ENCODE data around the gene TERT. TPM values are rescaled to one million over a fixed set of nuclear protein-coding genes. Genes with fewer than 3 reads are reported as not detected.

TERT gene
- total RNA-seq, 1 donor from 2014 or later: 0.17 TPM

DNA sequence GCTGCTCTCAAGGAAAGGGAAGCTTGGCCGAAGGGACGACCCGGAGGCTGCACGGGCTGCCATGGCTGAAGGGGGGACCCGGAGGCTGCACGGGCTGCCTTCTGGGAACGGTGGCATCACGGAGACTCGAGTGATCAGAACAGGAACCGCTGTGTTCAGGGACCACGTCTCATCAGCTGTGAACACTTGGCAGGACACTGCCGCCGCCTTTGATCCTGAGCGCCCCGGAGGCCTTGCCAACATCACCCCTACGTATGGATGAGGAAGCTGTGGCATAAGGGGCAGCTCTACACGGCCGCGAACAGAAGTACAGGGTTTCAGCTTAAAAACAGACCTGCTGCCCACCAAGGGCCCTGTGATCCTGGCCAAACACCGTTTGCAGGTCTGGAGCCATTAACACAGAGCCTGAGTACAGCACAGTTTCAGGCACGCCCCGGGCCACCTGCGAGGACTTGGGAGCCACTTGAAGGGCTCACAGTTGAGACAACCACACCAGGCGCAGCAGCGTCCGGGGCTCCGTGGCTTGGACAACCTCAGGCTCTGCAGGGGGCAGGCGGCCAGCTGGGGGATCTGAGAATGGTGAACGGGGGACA, 23.9 kb upstream of the TERT start:
- DNase-seq: no peak

- no peak for DNase-seq
Measured at GRCh38 chr5:1317921-1318565, 23.2 kb upstream of the TERT start.

- DNase-seq: no peak
Measured at GRCh38 chr5:1316588-1317340, 21.9 kb upstream of the TERT start.

GRCh38 chr5:1315709-1316587, 21.1 kb upstream of the TERT start:
- peak; percentile 12 for DNase-seq

DNA sequence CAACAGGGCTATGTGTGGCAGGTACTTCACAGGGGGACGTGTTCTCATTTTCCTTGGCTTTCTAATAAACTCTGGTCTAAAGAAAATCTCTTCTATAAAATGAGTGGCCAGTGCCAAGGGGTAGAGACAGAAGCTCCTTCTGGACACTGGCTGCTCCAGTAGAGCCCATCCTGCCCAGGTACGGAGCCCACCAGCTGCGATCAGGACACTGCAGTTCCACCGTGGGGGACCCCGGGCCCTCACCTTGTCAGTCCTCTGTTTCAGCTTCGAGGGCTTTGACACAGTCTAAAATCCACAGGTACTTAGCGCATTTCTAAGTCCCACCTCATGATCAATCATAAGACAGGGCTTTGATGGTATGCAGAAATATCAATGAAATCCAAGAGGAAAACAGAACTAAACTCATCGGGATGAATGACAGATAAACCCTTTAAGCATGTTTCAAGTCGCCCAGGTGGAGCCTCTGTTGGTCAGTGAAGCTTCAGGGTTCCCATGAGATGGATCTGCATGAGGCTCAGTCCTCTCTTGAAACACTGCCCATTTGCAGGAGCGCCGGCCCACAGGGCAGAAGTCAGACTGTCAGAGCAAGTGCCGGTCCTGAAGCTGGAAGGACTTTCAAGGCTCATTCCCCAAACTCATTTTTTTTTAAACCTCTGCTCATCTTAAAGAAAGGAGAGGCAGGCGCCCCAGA, 20.3 kb upstream of the TERT start:
- no peak for DNase-seq

- no peak for DNase-seq
Measured at GRCh38 chr5:1314564-1314982, 19.7 kb upstream of the TERT start.

DNA sequence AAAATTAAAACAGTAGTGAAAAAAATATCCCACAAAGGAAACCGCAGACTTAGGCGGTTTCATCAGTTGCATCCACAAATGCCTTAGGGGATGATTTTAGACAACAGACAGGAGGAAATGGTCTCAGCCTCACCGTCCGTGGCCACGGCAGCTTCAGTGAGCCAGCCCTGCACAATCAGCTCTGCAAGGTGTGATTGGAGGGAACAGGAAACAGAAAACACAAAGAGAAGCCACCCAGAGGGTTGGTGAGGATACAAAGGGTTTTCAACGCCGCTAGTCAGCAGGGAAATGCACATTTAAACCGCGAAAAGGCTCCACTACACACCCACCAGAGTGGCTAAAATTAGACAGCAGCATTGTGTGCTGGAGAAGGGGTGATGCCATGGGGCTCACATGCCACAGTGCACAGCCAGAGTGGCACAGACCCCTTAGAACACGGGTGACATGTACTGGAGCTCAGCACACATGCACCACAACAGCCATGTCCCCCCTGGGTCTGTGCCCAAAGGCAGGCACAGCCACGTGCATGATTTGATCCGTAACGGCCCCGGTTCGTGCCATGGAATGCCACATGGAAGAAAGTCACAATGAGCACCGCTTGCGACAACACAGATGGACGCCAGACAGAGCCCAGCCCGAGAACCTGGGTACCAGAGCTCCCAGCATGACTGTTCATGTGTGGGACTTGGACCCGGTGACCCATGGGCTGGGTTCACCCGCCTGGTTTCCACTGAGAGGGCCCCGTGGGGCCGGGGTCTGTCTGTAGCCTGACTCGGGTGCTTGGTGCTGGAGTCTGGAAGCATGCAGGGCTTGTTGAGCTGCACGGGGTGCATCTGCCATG, 18.3 kb upstream of the TERT start:
- no peak for DNase-seq

GRCh38 chr5:1312206-1312605, 17.3 kb upstream of the TERT start:
- DNase-seq: no peak

DNA sequence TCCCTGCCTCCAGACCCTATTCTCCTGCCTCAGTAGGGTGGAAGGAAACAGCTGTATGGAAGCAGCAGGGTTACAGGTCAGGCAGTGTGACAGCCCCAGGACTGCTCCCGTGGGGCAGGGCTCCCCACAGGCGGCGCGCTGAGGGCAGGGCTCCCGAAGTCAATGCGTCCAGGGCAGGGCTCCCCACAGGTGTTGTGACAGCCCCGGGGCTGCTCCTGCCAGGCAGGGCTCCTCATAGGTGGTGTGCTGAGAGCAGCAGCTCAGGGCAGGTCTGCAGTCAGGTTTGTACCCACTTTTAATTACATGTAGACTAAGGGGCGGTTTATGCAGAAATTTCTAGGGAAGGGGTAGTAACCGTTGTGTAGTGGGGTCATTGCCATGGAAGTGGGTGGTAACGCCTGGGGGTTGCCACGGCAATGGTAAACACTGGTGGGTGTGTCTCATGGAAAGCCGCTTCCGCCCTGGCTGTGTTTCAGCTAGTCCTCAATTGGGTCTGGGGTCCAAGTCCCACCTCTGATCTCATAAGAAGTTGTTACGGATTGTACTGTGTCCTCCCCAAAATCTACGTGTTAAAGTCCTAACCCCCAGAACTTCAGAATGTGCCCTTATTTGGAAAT, 16.7 kb upstream of the TERT start:
- DNase-seq: no peak

DNA sequence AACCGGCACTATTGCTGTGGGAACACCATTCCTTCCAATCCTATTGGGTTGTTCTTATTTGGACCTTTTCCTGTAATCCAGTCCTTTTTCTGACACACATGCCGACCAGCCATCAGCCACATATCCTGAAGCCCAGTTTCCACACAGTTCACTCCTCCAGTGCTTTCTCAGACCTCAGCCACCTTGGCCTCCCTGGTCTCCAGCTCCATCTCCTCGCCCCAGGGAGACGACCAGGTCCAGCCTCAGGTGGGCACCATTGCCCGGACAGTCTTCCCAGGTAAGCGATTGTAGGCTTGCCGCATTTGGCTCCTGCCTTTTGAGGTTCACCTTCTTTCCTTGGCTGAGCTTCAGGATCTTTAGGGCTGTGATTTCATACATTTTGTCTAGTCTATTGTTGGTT, 15.2 kb upstream of the TERT start:
- no peak for DNase-seq

- no peak for DNase-seq
Measured at GRCh38 chr5:1304033-1304432, 9.2 kb upstream of the TERT start.

DNA sequence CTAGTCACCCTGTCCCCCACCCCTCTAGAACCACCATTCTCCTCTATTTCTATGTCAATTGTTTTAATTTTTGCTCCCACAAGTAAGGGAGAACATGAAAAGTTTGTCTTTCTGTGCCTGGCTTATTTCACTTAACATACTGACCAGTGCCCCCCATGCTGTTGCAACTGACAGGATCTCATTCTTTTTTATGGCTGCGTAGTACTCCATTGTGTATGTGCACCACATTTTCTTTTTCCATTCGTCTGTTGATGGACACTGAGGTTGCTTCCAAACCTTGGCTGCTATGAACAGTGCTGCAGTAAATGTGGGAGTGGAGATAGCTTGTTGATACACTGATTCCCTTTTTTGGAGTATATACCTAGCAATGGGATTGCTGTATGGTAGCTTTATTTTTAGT, 7.4 kb upstream of the TERT start:
- no peak for DNase-seq

GRCh38 chr5:1300581-1301083, 5.8 kb upstream of the TERT start:
- DNase-seq: no peak

DNA sequence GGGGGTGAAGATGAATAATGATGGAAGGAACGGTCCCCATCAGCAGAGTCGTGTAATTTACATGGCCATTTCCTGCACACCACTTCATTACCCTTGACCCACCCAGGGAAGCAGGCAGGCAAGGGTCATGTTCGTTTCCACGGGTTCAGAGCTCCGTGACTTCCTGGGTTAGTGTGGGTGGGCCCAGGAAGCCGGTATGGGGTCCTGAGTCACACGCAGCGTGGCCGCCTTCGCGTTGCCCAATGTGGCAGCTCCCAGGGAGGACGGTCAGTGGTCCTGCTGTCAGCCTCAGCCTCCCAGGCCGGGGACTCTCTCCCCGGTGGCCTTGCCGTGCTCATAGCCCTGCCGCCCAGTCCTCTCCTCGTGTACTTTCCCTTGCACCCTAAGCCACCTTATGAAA, 5.1 kb upstream of the TERT start:
- DNase-seq: no peak

- no peak for DNase-seq
Measured at GRCh38 chr5:1299511-1299850, 4.6 kb upstream of the TERT start.

DNA sequence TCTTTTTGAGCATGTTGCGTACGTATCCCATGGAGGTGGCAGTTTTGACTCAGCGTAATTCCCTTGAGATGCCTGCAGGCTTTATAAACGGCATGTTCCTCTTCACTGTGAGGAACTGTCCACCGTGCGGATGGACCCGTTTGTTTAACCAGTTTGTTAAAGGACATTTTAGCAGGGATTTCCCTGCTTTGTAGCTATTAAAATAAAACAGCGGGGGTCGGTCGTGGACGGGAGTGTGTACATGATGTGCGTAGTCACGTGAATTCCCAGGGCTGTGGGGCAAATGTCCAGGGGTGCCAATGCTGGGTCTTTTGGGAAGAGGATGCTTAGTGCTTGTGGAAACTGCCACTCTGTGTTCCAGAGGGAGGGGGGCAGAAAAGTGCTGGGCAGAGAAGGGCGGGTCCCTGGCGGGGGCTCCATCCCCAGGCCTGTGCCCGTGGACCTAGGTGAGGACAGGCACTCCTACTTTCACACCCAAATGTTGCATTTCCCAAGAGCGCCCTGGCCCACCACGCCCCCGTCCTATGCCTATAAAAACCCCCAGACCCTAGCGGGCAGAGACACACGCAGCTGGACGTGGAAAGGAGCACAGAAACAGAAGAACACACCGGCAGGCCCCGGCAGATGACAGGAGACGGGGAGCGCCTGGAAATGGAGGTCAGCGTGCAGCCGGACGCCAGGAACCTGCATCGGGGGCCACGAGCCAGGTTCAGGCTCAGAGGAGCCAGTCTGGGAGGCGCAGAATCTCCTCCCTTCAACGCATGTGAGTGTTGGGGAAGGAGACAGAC, 4.0 kb upstream of the TERT start:
- no peak for DNase-seq

DNA sequence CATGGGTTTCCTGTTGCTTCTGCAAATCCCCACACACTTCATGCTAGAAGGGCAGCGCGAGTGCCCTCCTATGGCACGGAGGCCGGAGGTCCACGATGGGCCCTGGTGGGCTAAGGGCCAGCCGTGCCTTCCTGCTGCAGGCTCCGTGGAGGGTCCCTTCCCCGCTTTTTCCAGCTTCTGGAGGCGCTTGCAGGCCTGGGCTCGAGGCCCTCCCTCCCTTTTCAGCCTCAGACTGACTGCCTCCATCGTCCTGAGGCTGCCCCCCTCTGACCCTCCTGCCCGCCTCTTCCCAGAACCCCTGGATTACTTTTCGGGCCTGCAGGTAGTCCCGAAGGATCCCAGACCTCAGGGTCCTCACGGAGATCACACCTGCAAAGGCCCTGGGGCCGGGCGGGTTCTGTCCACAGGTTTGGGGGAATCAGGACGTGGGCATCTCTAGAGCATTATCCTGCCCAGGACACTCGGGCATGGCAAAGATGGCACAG, 3.2 kb upstream of the TERT start:
- DNase-seq: no peak

GRCh38 chr5:1297243-1297642, 2.4 kb upstream of the TERT start:
- DNase-seq: no peak

- no peak for DNase-seq
Measured at GRCh38 chr5:1295650-1296037, 776 bp upstream of the TERT start.
